KOPT-K1 (cell line): ENCODE measurements around the gene SELENOS.
"Not testable (repeated sequence)": the region's sequence is repeated elsewhere in the genome, so short reads cannot be mapped to it uniquely, and the experiment has no call there.

ENCODE experiments used
- H3K27ac ChIP-seq: fragments of 200-600 bp; sonication (generic); 2 replicates; pipeline ENCODE4 v1.5.1; 2016; ENCODE audit warnings: antibody characterized with exemption, mild to moderate bottlenecking, low read depth, low read length; ENCODE audit not compliant: poor library complexity, severe bottlenecking
- H3K36me3 ChIP-seq: fragments of 200-600 bp; sonication (generic); 2 replicates; pipeline ENCODE4 v1.5.1; 2017; ENCODE audit warnings: antibody characterized with exemption, mild to moderate bottlenecking, low read length, moderate library complexity; ENCODE audit not compliant: insufficient read depth
- H3K9me3 ChIP-seq: fragments of 200-600 bp; sonication (generic); 2 replicates; pipeline ENCODE4 v1.5.1; 2017; ENCODE audit warnings: antibody characterized with exemption, low read length, mild to moderate bottlenecking; ENCODE audit not compliant: insufficient read depth, poor library complexity, severe bottlenecking

SELENOS gene

DNA sequence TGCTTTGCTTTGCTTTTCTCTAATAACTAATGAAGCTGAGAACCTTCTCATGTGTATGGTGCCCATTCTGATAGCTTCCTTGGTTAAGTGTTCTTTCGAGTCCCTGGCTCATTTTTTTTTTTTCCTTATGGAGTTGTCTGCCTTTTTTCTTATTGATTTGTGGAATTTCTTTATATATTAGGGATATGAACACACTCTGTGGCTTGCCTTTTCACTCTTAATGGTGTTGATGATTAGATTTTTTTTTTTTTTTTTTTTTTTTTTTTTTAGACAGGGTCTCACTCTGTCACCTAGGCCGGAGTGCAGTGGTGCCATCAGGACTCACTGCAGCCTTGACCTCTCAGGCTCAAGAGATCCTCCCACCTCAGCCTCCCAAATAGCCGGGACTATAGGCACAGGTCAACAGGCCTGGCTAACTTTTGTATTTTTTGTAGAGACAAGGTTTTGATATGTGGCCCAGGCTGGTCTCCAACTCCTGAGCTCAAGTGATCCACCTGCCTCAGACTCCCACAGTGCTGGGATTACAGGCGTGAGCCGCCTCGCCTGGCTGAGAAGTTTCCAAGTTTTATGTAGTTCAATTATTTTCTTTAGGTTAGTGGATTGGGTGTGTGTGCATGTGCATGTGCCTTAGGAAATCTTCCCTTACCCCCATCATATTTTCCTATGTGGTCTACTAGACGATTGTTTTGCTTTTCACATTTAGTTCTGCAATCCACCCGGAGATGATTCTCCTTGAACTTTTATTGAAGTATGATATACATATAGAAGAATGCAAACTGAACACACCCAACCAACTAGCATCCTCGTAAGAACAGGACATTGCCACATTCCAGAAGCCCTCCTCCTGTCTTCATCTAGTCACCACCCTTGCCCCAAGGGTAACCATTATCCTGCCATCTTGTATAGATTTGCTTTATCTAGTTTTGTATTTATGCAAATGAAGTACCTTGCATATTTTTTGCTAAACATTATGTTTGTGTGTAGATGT, 19.4 kb upstream of the SELENOS start:
- H3K36me3 ChIP-seq = peaks cover 15% of the 10 kb centered on the region
- H3K9me3 ChIP-seq = no peaks in the 10 kb centered on the region
- H3K27ac ChIP-seq = no peak overlapping the region

DNA sequence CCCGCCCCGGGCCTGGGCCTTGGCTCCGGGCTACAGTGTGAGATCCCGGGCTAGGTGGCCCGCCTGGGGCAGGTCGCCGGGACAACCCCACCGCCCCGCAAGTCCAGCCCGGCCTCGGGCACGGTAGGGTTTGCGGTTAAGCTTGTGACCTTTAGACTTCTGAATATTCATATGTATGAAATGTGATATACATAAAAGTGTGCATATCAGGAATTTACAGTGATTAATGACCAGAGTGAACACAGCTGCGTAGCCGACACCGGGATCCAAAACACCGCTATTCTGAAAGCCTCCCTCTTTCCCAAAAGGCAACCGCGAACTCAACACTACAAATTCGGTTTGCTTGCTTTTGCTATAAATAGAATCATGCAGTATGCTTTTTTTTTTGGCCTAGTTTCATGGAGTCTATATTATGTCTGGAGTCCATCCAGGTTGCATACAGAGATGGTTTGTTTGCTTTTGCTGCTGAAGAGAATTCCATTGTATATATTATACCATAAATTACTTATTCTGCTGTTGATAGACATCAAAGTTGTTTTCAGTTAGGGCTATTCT, 18.4 kb upstream of the SELENOS start:
- Histone ChIP-seq H3K36me3 (peaks cover 25% of the 10 kb centered on the region), H3K9me3 (no peaks in the 10 kb centered on the region), H3K27ac (peak overlapping the region; percentile 91)

DNA sequence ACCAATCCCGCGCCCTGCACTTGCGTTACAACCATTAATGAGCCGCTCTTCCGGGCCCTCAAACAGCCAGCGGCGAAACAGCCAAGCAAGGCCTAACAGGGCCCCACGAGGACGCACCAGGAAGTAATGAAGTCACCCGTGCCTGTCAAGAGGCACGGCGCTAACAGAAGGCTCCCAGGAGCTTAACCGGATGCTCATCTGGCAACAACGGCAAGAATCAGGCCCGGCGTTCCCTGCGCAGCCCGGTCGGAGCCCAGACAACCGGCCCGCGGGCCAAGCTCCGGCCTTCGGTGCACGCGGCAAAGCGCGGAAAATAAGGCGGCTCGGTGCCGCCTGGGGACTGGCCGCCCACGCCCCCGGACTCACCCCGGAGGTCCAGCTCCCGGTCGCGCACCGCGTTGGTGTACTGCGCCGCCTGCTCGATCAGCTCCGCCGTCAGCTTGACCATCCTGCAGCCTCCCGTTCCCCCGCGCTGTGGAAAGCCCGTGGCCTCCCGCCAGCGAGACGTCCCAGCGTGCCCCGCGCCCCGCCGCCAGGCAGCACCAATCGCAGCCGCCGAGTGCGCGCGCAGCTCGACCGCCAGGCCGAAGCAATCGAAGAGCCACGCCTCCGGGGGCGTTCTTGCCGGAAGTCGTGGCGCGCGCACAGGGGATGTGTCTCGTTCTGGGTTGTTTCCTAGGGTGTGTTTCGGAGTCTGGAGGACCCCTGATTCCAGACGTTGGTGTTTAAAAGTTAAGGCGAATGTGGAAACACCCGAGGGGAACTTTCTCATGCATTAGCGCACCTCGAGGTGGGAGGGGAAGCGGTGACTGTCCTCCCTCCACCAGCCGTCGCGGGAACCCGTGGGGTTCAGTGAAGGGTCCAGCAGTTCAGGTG, 17.7 kb upstream of the SELENOS start, which contains the start of gene SNRPA1:
SNRPA1 (minus strand) TSS at position 518 of the 876 bp plus-strand sequence; CDS start at position 448, 70 bp downstream.
- peak within 1 kb of the TSS; percentile 91 for H3K27ac ChIP-seq
- no peaks in the 10 kb centered on the region for H3K9me3 ChIP-seq
- peaks cover 33% of the 10 kb centered on the region for H3K36me3 ChIP-seq

DNA sequence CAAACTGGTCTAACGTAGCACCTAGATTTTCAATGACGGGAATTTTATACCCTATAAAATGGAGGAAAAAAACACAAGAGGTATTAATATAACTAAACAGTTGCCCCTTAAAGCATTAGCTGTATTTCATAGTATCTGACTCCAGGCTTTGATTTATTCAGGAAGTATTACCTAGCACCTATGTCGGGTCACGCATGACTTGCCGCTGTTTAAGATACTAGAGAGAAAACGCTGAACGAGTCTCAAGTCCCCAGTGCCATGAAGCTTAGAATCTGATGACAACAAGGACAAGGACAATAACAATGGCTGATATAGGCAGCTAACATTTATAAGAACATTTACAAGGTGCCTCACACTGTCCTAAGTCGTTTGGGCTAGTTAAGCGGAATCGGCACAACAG, 15.8 kb upstream of the SELENOS start:
- H3K27ac ChIP-seq = no peak overlapping the region
- H3K9me3 ChIP-seq = no peaks in the 10 kb centered on the region
- peaks cover 51% of the 10 kb centered on the region for H3K36me3 ChIP-seq

GRCh38 chr15:101288905-101289513, 11.7 kb upstream of the SELENOS start:
- peaks cover 92% of the 10 kb centered on the region for H3K36me3 ChIP-seq
- no peak overlapping the region for H3K27ac ChIP-seq
- no peaks in the 10 kb centered on the region for H3K9me3 ChIP-seq

DNA sequence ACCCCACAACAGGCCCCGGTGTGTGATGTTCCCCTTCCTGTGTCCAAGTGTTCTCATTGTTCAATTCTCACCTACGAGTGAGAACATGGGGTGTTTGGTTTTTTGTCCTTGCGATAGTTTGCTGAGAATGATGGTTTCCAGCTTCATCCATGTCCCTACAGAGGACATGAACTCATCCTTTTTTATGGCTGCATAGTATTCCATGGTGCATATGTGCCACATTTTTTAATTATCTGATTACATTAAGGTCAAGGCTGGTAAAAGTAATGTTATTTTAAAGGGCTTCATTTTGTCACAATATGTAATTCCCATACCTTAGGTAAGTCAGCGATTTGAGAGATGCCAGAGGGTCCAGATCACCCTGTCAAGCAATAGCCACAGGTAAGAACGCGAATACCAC, 10.1 kb upstream of the SELENOS start:
- peaks cover 100% of the 10 kb centered on the region for H3K36me3 ChIP-seq
- not testable (repeated sequence) for H3K27ac ChIP-seq, H3K9me3 ChIP-seq

GRCh38 chr15:101286471-101287114, 9.3 kb upstream of the SELENOS start:
- H3K9me3 ChIP-seq = no peaks in the 10 kb centered on the region
- H3K36me3 ChIP-seq = peaks cover 100% of the 10 kb centered on the region
- no peak overlapping the region for H3K27ac ChIP-seq

DNA sequence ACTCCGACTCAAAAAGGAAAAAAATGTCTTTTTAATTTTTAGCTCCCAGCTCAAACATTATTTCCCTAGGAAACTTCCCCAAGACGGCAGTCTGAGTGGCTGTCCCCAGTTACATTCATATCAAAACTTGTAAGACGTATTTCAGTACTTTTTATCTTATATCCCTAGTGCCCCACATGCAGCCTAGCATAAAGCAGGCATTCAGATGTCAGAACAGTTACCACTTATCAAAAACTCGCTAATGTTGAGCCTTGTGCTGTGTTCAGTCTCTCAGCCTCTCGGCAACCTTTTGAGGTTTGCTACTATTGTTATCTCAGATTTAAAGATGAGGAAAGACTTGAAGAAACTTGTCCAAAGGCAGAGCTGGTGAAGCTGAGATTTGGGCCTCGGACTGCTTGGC, 6.6 kb upstream of the SELENOS start:
- Histone ChIP-seq H3K27ac (no peak overlapping the region), H3K9me3 (no peaks in the 10 kb centered on the region), H3K36me3 (peaks cover 96% of the 10 kb centered on the region)

GRCh38 chr15:101280007-101280406, 2.7 kb upstream of the SELENOS start:
- no peak overlapping the region for H3K27ac ChIP-seq
- H3K36me3 ChIP-seq = peaks cover 66% of the 10 kb centered on the region
- no peaks in the 10 kb centered on the region for H3K9me3 ChIP-seq

DNA sequence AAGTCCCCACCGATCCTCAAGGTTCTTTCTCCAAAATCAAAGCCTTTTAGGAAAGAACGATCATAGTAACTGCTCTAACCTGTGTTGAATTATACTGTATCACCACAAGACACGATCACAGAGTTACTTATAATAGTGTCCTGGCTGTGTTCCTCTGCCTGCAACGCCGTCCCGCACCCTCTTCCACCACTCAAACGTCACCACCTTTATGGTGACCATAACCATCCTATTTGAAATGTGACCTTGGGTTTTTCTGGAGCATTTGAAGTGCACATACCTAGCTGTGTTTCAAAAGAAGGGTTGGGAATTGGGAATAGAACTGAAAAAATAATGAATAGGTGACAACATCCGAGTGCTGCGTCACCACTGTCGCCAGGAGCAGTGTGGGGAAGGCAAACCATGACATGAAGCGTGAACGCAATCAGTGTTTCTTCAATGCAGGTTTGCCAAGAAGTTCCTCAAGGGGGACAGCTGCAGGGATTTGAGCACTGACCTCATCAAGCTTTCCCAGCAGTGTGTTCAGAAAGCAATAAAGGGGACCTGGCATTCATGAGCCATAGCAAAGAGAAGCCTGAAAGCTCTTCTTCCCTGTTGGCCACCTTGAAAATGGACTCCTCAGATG, 769 bp upstream of the SELENOS start:
- H3K9me3 ChIP-seq = no peaks in the 10 kb centered on the region
- peaks cover 66% of the 10 kb centered on the region for H3K36me3 ChIP-seq
- H3K27ac ChIP-seq = no peak overlapping the region

DNA sequence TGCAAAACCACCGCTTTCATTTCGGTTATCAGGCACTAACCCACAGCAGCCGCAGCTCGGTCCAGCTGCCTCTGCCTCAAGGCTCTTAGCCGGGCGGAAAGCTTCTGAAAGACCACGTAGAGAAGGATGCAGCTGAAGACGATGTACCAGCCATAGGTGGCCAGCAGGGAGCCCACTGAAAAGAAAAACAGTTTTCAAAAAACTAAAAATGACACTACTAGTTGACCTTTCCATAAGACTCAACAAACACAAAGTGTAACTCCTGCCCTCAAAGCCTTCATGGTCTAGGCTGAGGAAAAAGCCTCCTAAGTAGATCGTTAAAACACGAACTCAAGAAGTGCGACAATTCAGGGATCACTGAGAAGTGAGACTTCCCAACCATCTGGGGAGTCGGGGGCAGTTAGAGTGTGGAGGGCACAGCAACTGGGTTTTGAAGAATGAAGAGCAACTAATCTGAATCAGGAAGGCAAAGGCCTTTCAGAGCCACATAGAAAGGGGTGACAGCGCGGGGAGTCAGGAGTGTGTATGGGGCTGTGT, 716 bp downstream of the SELENOS start:
- Histone ChIP-seq H3K36me3 (peaks cover 66% of the 10 kb centered on the region), H3K9me3 (no peaks in the 10 kb centered on the region), H3K27ac (peak overlapping the region; percentile 59)

GRCh38 chr15:101275018-101275417, 2.3 kb downstream of the SELENOS start:
- peaks cover 67% of the 10 kb centered on the region for H3K36me3 ChIP-seq
- H3K27ac ChIP-seq = no peak overlapping the region
- H3K9me3 ChIP-seq = no peaks in the 10 kb centered on the region

DNA sequence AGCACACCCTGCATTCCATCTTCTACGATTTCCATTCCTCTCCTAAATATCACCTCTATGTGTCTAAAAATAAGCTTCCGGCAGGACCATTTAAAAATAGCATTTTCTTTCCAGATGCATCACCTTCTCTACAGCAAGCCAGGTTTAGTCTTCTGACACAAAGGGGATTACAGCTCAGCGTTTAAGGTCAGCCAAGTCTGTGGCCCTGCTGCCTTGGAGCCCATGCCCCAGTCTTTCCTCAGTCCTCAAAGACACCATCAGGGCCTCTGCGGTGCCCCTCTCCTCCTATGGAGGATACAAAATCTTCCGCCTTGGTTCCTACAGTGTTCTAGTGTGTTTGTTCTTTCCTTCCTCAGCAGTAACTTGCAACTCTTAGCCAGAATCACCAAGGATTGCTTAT, 3.8 kb downstream of the SELENOS start:
- no peak overlapping the region for H3K27ac ChIP-seq
- no peaks in the 10 kb centered on the region for H3K9me3 ChIP-seq
- peaks cover 65% of the 10 kb centered on the region for H3K36me3 ChIP-seq

DNA sequence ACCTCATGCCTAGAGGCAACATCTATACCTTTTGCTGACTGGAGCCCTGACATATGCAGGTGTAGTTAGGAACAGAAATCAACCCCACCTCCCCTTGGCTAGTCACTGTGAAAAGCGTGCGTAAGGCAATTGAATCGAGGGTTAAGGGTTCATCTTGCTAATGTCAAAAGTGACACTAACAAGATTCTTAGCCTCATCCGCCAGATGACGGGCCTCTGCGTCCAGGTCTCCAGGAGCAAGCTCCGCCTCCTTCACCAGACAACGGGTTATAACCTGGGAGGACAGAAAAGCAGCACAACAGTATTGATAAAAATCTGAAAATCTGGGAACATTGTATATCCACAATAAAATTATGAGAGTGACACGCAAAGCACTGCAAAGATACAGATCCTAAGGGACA, 4.7 kb downstream of the SELENOS start:
- Histone ChIP-seq H3K27ac (no peak overlapping the region), H3K36me3 (peaks cover 65% of the 10 kb centered on the region), H3K9me3 (no peaks in the 10 kb centered on the region)
